ENCODE measurements around the gene HS6ST2.

- TF ChIP-seq POLR2AphosphoS5 (IDR thresholded peaks at IDR 0.05; ENCODE audit: low read depth, low read length) = no peak
- TF ChIP-seq REST (IDR thresholded peaks at IDR 0.05; ENCODE audit: insufficient read depth in 1 of 2, low read depth in 2 of 2, low read length in 2 of 2) = no peak
- TF ChIP-seq TAF1 (IDR thresholded peaks at IDR 0.05; ENCODE audit: borderline replicate concordance, insufficient read depth, low read length) = no peak
- TF ChIP-seq SIN3A (IDR thresholded peaks at IDR 0.05; ENCODE audit: borderline replicate concordance, insufficient read depth, low read length) = no peak
Observed at GRCh38 chrX:132694382-132694781, 264.0 kb downstream of the HS6ST2 start.

All from PFSK-1 (cell line).